Activated B cell treated with CpG ODN at 0.5 μM for 24 hours (primary cell): ENCODE results near the gene COASY. TPM values are rescaled to one million over a fixed set of nuclear protein-coding genes. Genes with fewer than 3 reads are reported as not detected.

Experiments used
- ATAC-seq: fragments of 200-7000 bp; cut with Tn5 transposase; one replicate; pipeline ENCODE4 v1.10.0; 2021; ENCODE audit warnings: low read depth, mild to moderate bottlenecking, moderate library complexity
- CTCF ChIA-PET: fragments of 350-600 bp; sonication (Branson Sonifier 250); formaldehyde crosslinking; loops from one replicate; lab custom pipeline; 2021; ENCODE audit warnings: antibody characterized with exemption; lab: Charles Lee
- POLR2A ChIA-PET: fragments of 350-600 bp; sonication (Branson Sonifier 250); formaldehyde crosslinking; loops from one replicate; lab custom pipeline; 2021; ENCODE audit warnings: antibody characterized with exemption; lab: Charles Lee
- DNase-seq: peaks from one replicate; pipeline ENCODE4 v3.0.0; 2022
- H3K27ac Mint-ChIP-seq: one replicate; pipeline ENCODE4 v1.8.0; 2020; ENCODE audit warnings: mixed read lengths
- H3K27me3 Mint-ChIP-seq: one replicate; pipeline ENCODE4 v1.8.0; 2021; ENCODE audit warnings: mixed read lengths
- H3K36me3 Mint-ChIP-seq: one replicate; pipeline ENCODE4 v1.8.0; 2021; ENCODE audit warnings: low read depth, mixed read lengths
- H3K4me1 Mint-ChIP-seq: one replicate; pipeline ENCODE4 v1.8.0; 2021; ENCODE audit warnings: mixed read lengths
- H3K4me3 Mint-ChIP-seq: one replicate; pipeline ENCODE4 v1.8.0; 2020; ENCODE audit warnings: mild to moderate bottlenecking, mixed read lengths
- H3K9me3 Mint-ChIP-seq: one replicate; pipeline ENCODE4 v1.8.0; 2020; ENCODE audit warnings: mixed read lengths
- intact Hi-C: fragments of 100-400 bp; cut with micrococcal nuclease; formaldehyde crosslinking; loops from one replicate; pipeline ENCODE4 v1.15.1; 2024
- total RNA-seq: library from RNA; stranded (reverse); gene quantifications from 2 replicates; pipeline ENCODE4 v1.2.3, GENCODE V29; 2022
- TF ChIP-seq, protein P1 (sequence below): fragments of 200-600 bp; IDR thresholded peaks from one replicate; pipeline ENCODE4 v1.8.0; 2022; ENCODE audit warnings: antibody characterized with exemption, mild to moderate bottlenecking

The COASY gene
- total RNA-seq, 1 donor from 2014 or later, result 94.9 TPM

DNA sequence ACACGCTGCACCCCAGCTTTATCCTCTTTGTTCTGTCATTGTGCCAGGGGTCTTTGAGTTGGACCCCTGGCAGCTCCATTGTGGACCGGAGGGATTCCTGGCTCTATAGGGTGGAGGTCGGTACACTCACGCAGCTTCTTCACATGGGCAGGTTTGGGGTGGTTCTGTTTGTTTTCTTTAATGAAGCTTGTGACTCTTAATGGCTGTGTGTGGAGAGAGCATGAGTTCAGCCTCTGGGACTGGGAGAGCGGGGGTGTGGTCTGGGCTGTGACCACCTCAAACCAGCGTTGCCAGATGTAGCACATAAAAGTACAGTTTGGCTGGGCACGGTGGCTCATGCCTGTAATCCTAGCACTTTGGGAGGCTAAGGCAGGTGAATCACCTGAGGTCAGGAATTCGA lies 47.1 kb upstream of the COASY start:
- Mint-ChIP-seq H3K36me3 (peaks cover 54% of the 10 kb centered on the region), H3K4me3 (no peak overlapping the region), H3K4me1 (peaks cover 9% of the 10 kb centered on the region), H3K9me3 (no peaks in the 10 kb centered on the region), H3K27me3 (no peaks in the 10 kb centered on the region), H3K27ac (no peak overlapping the region)
- no peak for DNase-seq
- TF ChIP-seq, protein P1, sequence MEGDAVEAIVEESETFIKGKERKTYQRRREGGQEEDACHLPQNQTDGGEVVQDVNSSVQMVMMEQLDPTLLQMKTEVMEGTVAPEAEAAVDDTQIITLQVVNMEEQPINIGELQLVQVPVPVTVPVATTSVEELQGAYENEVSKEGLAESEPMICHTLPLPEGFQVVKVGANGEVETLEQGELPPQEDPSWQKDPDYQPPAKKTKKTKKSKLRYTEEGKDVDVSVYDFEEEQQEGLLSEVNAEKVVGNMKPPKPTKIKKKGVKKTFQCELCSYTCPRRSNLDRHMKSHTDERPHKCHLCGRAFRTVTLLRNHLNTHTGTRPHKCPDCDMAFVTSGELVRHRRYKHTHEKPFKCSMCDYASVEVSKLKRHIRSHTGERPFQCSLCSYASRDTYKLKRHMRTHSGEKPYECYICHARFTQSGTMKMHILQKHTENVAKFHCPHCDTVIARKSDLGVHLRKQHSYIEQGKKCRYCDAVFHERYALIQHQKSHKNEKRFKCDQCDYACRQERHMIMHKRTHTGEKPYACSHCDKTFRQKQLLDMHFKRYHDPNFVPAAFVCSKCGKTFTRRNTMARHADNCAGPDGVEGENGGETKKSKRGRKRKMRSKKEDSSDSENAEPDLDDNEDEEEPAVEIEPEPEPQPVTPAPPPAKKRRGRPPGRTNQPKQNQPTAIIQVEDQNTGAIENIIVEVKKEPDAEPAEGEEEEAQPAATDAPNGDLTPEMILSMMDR, result no peak
- intact Hi-C loops, result no loop called here
- ChIA-PET CTCF (interaction anchor here (6.7 kb wide), 1 partner anchor 85 kb away, joined by 49 read pairs; no protein-coding TSS in a partner anchor), POLR2A (no interaction called here)
- ATAC-seq, result no peak

DNA sequence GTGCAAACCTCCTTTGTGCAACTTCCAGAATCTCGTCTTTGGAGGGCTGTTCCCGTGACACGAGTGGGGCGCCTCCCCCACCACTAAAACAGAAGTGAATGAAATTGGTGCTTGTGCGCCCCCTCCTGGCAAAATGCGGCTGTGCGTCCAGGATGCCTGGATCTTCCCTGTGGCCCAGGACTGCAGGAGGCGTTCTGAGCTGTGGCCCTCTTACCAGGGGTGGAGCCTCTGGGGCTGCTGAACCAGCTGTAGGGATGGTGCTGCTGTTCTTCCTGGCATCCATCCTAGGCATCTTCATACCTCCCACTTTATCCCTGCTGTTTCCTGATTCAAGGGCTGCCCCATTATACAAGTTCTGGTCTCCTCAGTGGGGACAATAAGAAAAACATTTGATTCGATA lies 44.4 kb upstream of the COASY start:
- Mint-ChIP-seq H3K4me3 (no peak overlapping the region), H3K9me3 (no peaks in the 10 kb centered on the region), H3K27me3 (no peaks in the 10 kb centered on the region), H3K36me3 (peaks cover 52% of the 10 kb centered on the region), H3K4me1 (peaks cover 7% of the 10 kb centered on the region), H3K27ac (no peak overlapping the region)
- peak; percentile 75 for DNase-seq
- intact Hi-C loops, result loop anchor here (1.0 to 2.0 kb wide), 4 partner anchors 89 to 205 kb away; no protein-coding TSS in a partner anchor
- TF ChIP-seq, protein P1, result peak; percentile 64
- POLR2A ChIA-PET, result interaction anchor here (0.6 kb wide), 1 partner anchor 92 kb away, joined by 3 read pairs; no protein-coding TSS in a partner anchor
- ATAC-seq, result peak; percentile 92
- CTCF ChIA-PET, result interaction anchor here (0.5 to 6.7 kb wide), 9 partner anchors 13 to 205 kb away, joined by 3 to 49 read pairs (median 3); partner anchors contain the start of gene NAGLU

DNA sequence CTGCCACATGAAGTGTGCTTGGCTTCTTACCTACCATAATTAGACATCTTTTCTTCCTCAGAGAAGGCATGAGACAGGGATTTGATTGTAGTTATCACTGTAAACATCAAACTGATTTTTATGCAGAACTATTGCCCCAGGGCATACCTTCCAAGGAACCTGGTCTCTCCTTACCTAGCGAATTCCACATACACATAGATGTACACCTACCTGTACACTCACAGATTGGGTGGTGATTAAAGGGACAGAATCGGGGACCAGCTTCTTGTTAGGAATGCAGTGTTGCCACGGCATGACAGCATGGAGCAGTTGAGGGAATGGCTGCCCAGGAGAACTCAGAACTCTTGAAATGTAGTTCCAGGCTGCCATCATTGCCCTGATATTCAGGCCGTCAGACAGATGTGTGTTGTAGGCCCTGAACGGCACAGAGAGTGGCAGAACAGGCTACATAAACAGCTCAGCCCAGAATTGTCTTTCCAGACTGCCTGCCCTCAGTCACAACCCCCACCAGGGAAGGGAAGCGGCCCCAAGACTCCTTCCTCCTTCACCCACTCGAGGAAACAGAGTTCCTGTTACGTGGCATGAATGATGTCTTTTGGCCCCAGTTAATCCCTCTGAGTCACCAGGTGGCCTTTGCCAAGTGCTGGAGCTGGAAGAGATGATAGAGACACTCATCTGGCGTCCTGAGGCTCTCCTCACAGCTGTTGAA lies 43.7 kb upstream of the COASY start:
- intact Hi-C loops, result no loop called here
- peaks cover 5% of the 10 kb centered on the region for H3K4me1 Mint-ChIP-seq

DNA sequence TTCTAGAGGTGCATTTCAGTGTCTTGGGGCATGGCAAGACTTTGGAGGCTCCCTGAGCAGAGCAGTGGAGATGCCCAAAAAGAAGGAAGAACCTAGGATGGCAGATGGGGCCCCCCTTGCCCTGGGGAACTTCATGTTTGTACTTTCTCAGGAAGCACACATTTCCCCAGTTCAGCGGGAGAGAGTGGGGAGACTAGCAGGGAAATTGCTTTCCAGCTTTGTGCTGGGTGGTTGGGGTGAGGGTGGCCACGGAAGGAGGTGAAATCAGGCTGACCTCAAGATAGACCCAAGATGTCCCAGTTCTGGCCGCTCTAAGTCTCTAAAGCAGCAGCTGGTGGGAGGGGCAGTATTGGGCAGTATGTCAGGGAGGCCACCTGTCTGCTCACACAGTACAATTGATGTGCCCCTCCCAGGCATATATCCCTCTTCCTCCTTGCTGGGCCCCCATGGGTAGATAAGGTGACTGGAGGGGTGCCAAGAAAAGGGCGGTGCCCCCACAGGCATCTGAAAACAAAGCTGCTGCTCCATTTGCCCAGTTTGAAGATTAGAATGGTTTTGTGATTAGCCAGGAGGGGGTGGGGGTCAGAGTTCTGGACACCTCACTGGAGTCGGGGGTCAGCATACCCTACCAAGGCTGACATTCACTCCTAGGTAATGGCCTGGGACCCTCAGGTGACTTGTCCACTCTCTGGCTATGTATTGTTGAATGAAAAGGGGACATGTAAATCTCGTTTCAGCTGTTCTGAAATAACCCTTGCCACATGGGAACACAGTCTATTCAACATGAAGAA lies 43.0 kb upstream of the COASY start:
- Mint-ChIP-seq H3K27me3 (no peaks in the 10 kb centered on the region), H3K9me3 (no peaks in the 10 kb centered on the region), H3K36me3 (peaks cover 54% of the 10 kb centered on the region), H3K27ac (no peak overlapping the region), H3K4me1 (peaks cover 5% of the 10 kb centered on the region), H3K4me3 (no peak overlapping the region)
- intact Hi-C loops, result no loop called here
- TF ChIP-seq, protein P1, result no peak
- DNase-seq (no peak), ATAC-seq (no peak)
- POLR2A ChIA-PET, result interaction anchor here (0.6 to 1.1 kb wide), 2 partner anchors 17 to 157 kb away, joined by 3 read pairs; partner anchors contain the start of gene NAGLU
- CTCF ChIA-PET, result interaction anchor here (0.7 to 6.7 kb wide), 8 partner anchors 8 to 707 kb away, joined by 3 to 49 read pairs (median 4); partner anchors contain the start of genes CAVIN1 and P3H4

More for the DNA sequence above, 43.7 kb upstream of the COASY start:
- Mint-ChIP-seq H3K27ac (no peak overlapping the region), H3K36me3 (peaks cover 55% of the 10 kb centered on the region), H3K4me3 (no peak overlapping the region), H3K9me3 (no peaks in the 10 kb centered on the region), H3K27me3 (no peaks in the 10 kb centered on the region)
- DNase-seq, result no peak
- TF ChIP-seq, protein P1, result no peak
- ATAC-seq, result no peak
- POLR2A ChIA-PET, result interaction anchor here (0.6 kb wide), 1 partner anchor 92 kb away, joined by 3 read pairs; no protein-coding TSS in a partner anchor
- CTCF ChIA-PET, result interaction anchor here (0.5 to 6.7 kb wide), 13 partner anchors 9 to 707 kb away, joined by 3 to 49 read pairs (median 3); partner anchors contain the start of genes CAVIN1, NAGLU and P3H4
